SK-N-SH treated with all-trans-retinoic acid at 6 μM for 48 hours (cell line): ENCODE results near the gene OTUB1.

Experiments used
- ATAC-seq: fragments of 200-7000 bp; cut with Tn5 transposase; 3 replicates; pipeline ENCODE4 v1.9.1; 2020; ENCODE audit warnings: mild to moderate bottlenecking, moderate library complexity
- ARNTL ChIP-seq: fragments of 450-650 bp; formaldehyde crosslinking; IDR thresholded peaks from 2 replicates; pipeline ENCODE4 v1.5.0; 2020; ENCODE audit warnings: low read depth, mild to moderate bottlenecking, moderate library complexity, borderline replicate concordance
- BACH2 ChIP-seq: fragments of 250-450 bp; sonication (Bioruptor Pico); IDR thresholded peaks from 2 replicates; pipeline ENCODE4 v1.9.0; 2021; ENCODE audit warnings: mild to moderate bottlenecking, borderline replicate concordance
- CSDC2 ChIP-seq: fragments of 250-450 bp; sonication (Bioruptor Pico); IDR thresholded peaks from 2 replicates; pipeline ENCODE4 v1.5.0; 2020; ENCODE audit warnings: mild to moderate bottlenecking, moderate library complexity
- ESRRG ChIP-seq: fragments of 250-450 bp; sonication (Bioruptor Pico); IDR thresholded peaks from 2 replicates; pipeline ENCODE4 v1.6.1; 2021; ENCODE audit warnings: mild to moderate bottlenecking
- GLIS3 ChIP-seq: fragments of 250-450 bp; sonication (Bioruptor Pico); IDR thresholded peaks from 2 replicates; pipeline ENCODE4 v1.5.0; 2020; ENCODE audit warnings: mild to moderate bottlenecking, moderate library complexity
- ISL1 ChIP-seq: fragments of 250-450 bp; sonication (Bioruptor Pico); IDR thresholded peaks from 2 replicates; pipeline ENCODE4 v2.1.2; 2022; ENCODE audit warnings: mild to moderate bottlenecking, moderate library complexity
- OSR1 ChIP-seq: fragments of 250-450 bp; sonication (Bioruptor Pico); IDR thresholded peaks from 2 replicates; pipeline ENCODE4 v1.8.0; 2022; ENCODE audit warnings: moderate library complexity, mild to moderate bottlenecking, inconsistent platforms
- PPARA ChIP-seq: fragments of 250-450 bp; sonication (Bioruptor Pico); IDR thresholded peaks from 2 replicates; pipeline ENCODE4 v1.5.0; 2020; ENCODE audit warnings: mild to moderate bottlenecking, borderline replicate concordance
- RARB ChIP-seq: fragments of 250-450 bp; sonication (Bioruptor Pico); IDR thresholded peaks from 2 replicates; pipeline ENCODE4 v1.8.0; 2021; ENCODE audit warnings: mild to moderate bottlenecking, moderate library complexity
- SNAI2 ChIP-seq: fragments of 250-450 bp; sonication (Bioruptor Pico); IDR thresholded peaks from 2 replicates; pipeline ENCODE4 v1.5.0; 2020; ENCODE audit warnings: mild to moderate bottlenecking, moderate library complexity
- TCF4 ChIP-seq: fragments of 250-450 bp; sonication (Bioruptor Pico); IDR thresholded peaks from 2 replicates; pipeline ENCODE4 v1.8.0; 2021; ENCODE audit warnings: mild to moderate bottlenecking, moderate library complexity, borderline replicate concordance
- TOX ChIP-seq: fragments of 250-450 bp; sonication (Bioruptor Pico); IDR thresholded peaks from 2 replicates; pipeline ENCODE4 v1.8.0; 2021; ENCODE audit warnings: mild to moderate bottlenecking, moderate library complexity, borderline replicate concordance
- ZC3H10 ChIP-seq: fragments of 250-450 bp; sonication (Bioruptor Pico); IDR thresholded peaks from 2 replicates; pipeline ENCODE4 v1.5.1; 2021; ENCODE audit warnings: mild to moderate bottlenecking, moderate library complexity
- ZFP3 ChIP-seq: fragments of 250-450 bp; sonication (Bioruptor Pico); IDR thresholded peaks from 2 replicates; pipeline ENCODE4 v1.5.0; 2020; ENCODE audit warnings: mild to moderate bottlenecking, moderate library complexity
- ZFP30 ChIP-seq: fragments of 450-650 bp; formaldehyde crosslinking; IDR thresholded peaks from 2 replicates; pipeline ENCODE4 v1.5.0; 2022; ENCODE audit warnings: mild to moderate bottlenecking, moderate library complexity
- ZNF70 ChIP-seq: fragments of 450-650 bp; formaldehyde crosslinking; IDR thresholded peaks from 2 replicates; pipeline ENCODE4 v1.5.0; 2020; ENCODE audit warnings: mild to moderate bottlenecking, moderate library complexity
- ZNF8 ChIP-seq: fragments of 450-650 bp; formaldehyde crosslinking; IDR thresholded peaks from 2 replicates; pipeline ENCODE4 v1.5.0; 2020; ENCODE audit warnings: mild to moderate bottlenecking, moderate library complexity
- TF ChIP-seq, protein P1 (sequence below): fragments of 250-450 bp; sonication (Bioruptor Pico); IDR thresholded peaks from 2 replicates; pipeline ENCODE4 v1.5.1; 2020; ENCODE audit warnings: low read depth, mild to moderate bottlenecking, moderate library complexity
- TF ChIP-seq, protein P2 (sequence below): fragments of 250-450 bp; sonication (Bioruptor Pico); IDR thresholded peaks from 2 replicates; pipeline ENCODE4 v1.5.0; 2020; ENCODE audit warnings: mild to moderate bottlenecking, moderate library complexity
- TF ChIP-seq, protein P3 (sequence below): fragments of 250-450 bp; sonication (Bioruptor Pico); IDR thresholded peaks from 2 replicates; pipeline ENCODE4 v1.5.1; 2021; ENCODE audit warnings: mild to moderate bottlenecking, moderate library complexity
- TF ChIP-seq, protein P4 (sequence below): fragments of 250-450 bp; sonication (Bioruptor Pico); IDR thresholded peaks from 2 replicates; pipeline ENCODE4 v1.8.0; 2021; ENCODE audit warnings: low read depth, mild to moderate bottlenecking, moderate library complexity, borderline replicate concordance

Gene OTUB1

DNA sequence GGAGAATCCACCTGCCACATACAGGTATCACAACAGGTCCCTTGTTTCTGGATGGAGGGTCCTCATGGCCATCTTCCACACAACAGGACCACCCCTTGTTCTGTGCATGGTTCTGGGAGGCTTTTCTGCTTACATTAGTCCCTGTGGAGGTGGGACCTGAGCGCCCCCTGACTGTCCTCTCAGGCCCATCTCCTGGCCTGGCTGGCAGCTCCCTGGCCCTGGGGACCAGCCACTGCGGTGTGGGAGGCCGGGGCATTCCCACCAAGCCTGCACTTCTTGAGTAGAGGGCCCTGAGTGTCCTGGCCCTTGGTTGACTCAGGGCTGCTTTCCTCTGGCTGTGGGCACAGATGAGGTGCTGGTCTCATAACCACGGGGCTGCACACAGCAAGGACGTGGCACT, 6.8 kb upstream of the OTUB1 start (continued):
- TF ChIP-seq, protein P1, sequence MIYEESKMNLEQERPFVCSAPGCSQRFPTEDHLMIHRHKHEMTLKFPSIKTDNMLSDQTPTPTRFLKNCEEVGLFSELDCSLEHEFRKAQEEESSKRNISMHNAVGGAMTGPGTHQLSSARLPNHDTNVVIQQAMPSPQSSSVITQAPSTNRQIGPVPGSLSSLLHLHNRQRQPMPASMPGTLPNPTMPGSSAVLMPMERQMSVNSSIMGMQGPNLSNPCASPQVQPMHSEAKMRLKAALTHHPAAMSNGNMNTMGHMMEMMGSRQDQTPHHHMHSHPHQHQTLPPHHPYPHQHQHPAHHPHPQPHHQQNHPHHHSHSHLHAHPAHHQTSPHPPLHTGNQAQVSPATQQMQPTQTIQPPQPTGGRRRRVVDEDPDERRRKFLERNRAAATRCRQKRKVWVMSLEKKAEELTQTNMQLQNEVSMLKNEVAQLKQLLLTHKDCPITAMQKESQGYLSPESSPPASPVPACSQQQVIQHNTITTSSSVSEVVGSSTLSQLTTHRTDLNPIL (CRISPR knock-in tag): no peak
- TF ChIP-seq PPARA (no peak), ARNTL (no peak), GLIS3 (CRISPR knock-in tag) (no peak), BACH2 (CRISPR knock-in tag) (no peak), ZNF70 (CRISPR knock-in tag) (no peak)
- TF ChIP-seq, protein P2, sequence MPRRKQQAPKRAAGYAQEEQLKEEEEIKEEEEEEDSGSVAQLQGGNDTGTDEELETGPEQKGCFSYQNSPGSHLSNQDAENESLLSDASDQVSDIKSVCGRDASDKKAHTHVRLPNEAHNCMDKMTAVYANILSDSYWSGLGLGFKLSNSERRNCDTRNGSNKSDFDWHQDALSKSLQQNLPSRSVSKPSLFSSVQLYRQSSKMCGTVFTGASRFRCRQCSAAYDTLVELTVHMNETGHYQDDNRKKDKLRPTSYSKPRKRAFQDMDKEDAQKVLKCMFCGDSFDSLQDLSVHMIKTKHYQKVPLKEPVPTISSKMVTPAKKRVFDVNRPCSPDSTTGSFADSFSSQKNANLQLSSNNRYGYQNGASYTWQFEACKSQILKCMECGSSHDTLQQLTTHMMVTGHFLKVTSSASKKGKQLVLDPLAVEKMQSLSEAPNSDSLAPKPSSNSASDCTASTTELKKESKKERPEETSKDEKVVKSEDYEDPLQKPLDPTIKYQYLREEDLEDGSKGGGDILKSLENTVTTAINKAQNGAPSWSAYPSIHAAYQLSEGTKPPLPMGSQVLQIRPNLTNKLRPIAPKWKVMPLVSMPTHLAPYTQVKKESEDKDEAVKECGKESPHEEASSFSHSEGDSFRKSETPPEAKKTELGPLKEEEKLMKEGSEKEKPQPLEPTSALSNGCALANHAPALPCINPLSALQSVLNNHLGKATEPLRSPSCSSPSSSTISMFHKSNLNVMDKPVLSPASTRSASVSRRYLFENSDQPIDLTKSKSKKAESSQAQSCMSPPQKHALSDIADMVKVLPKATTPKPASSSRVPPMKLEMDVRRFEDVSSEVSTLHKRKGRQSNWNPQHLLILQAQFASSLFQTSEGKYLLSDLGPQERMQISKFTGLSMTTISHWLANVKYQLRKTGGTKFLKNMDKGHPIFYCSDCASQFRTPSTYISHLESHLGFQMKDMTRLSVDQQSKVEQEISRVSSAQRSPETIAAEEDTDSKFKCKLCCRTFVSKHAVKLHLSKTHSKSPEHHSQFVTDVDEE: no peak

DNA sequence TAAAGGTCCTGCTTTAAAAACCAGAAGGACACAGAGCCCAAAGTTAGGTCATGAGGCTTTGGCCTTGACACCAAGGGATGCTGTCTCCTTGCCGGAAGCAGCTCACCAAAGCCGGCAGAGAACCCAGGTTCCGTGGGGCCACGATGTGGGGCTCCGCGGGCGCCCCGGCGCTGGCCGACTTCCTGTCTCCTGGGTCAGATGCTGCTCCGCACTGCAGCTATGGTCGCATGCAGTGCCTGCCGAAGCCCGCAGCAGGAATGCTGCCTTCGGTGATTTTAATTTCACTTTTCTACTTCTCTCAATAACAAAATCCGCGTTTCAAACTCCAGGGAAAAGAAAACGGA, 454 bp upstream of the OTUB1 start:
- peak; percentile 57 for ATAC-seq
- TF ChIP-seq BACH2 (CRISPR knock-in tag): no peak

DNA sequence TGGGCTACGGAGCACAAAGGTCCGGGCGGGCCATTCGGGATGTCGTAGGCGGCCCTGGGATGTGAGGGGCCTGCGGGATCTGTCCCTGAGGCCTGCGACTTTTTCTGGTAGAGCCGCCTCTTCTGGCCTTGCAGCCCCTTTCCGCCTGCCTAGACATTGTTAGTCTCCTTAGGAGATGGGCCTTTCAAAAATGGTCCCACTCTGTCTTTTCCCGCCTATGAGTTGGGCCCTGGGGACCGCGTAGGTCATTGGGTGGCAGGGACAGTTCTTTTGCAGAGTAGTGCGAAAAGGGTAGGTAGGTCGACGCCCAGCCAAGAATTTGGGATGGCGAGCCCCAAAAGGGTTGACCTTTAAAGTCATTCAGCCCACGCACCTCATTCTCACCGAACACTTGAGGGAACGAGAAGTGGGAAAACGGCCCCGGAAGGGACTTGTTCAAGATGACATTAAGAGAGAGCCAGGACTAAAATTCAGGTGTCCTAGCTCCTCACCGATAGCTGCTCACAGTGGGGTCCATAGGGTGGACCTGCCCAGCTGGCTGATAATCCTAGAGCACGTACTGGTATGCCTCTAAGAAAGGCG, 785 bp downstream of the OTUB1 start:
- peak; percentile 24 for ATAC-seq
- TF ChIP-seq, protein P1 (CRISPR knock-in tag): no peak
- TF ChIP-seq ESRRG (CRISPR knock-in tag) (no peak), ISL1 (CRISPR knock-in tag) (no peak), PPARA (no peak), TOX (CRISPR knock-in tag) (no peak), ZFP3 (CRISPR knock-in tag) (no peak)

DNA sequence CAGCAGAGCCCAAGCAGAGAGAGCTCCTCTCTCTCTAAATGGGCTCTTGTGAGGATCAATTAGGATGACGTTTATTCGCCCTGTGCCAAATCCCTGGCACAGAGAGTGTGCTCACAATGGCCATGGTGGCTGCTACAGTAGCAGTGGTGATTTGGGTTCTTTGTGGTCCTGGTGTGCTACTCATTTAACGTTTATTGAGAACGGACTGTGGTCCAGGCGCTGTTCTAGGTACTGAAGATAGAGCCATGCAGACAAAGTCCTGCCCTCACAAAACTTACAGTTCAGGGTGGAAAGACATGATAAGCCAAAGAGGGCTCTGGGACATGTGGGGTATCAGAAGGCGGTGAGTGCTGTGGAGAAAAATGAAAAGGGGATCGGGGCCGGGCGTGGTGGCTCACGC, 5.3 kb downstream of the OTUB1 start:
- ATAC-seq: no peak
- TF ChIP-seq TOX (CRISPR knock-in tag) (no peak), ESRRG (CRISPR knock-in tag) (no peak), ZFP30 (CRISPR knock-in tag) (no peak), ZNF8 (no peak), TCF4 (CRISPR knock-in tag) (no peak), ARNTL (no peak), RARB (CRISPR knock-in tag) (no peak), ISL1 (CRISPR knock-in tag) (no peak), ZNF70 (CRISPR knock-in tag) (no peak), ZC3H10 (CRISPR knock-in tag) (no peak), CSDC2 (CRISPR knock-in tag) (no peak), BACH2 (CRISPR knock-in tag) (no peak), GLIS3 (CRISPR knock-in tag) (no peak), OSR1 (no peak), SNAI2 (CRISPR knock-in tag) (no peak)
- TF ChIP-seq, protein P3, sequence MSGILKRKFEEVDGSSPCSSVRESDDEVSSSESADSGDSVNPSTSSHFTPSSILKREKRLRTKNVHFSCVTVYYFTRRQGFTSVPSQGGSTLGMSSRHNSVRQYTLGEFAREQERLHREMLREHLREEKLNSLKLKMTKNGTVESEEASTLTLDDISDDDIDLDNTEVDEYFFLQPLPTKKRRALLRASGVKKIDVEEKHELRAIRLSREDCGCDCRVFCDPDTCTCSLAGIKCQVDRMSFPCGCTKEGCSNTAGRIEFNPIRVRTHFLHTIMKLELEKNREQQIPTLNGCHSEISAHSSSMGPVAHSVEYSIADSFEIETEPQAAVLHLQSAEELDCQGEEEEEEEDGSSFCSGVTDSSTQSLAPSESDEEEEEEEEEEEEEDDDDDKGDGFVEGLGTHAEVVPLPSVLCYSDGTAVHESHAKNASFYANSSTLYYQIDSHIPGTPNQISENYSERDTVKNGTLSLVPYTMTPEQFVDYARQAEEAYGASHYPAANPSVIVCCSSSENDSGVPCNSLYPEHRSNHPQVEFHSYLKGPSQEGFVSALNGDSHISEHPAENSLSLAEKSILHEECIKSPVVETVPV: no peak
- TF ChIP-seq, protein P2: no peak
- TF ChIP-seq, protein P4, sequence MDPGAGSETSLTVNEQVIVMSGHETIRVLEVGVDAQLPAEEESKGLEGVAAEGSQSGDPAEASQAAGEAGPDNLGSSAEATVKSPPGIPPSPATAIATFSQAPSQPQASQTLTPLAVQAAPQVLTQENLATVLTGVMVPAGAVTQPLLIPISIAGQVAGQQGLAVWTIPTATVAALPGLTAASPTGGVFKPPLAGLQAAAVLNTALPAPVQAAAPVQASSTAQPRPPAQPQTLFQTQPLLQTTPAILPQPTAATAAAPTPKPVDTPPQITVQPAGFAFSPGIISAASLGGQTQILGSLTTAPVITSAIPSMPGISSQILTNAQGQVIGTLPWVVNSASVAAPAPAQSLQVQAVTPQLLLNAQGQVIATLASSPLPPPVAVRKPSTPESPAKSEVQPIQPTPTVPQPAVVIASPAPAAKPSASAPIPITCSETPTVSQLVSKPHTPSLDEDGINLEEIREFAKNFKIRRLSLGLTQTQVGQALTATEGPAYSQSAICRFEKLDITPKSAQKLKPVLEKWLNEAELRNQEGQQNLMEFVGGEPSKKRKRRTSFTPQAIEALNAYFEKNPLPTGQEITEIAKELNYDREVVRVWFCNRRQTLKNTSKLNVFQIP: no peak
